HG02870 (cell line): ENCODE data around the gene TTC21A.

Experiments
- ATAC-seq: cut with Tn5 transposase; IDR thresholded peaks from one replicate; pipeline ENCODE4 v1.9.1; 2021; ENCODE audit warnings: mild to moderate bottlenecking, moderate library complexity; ENCODE audit not compliant: unreplicated experiment

TTC21A gene

DNA sequence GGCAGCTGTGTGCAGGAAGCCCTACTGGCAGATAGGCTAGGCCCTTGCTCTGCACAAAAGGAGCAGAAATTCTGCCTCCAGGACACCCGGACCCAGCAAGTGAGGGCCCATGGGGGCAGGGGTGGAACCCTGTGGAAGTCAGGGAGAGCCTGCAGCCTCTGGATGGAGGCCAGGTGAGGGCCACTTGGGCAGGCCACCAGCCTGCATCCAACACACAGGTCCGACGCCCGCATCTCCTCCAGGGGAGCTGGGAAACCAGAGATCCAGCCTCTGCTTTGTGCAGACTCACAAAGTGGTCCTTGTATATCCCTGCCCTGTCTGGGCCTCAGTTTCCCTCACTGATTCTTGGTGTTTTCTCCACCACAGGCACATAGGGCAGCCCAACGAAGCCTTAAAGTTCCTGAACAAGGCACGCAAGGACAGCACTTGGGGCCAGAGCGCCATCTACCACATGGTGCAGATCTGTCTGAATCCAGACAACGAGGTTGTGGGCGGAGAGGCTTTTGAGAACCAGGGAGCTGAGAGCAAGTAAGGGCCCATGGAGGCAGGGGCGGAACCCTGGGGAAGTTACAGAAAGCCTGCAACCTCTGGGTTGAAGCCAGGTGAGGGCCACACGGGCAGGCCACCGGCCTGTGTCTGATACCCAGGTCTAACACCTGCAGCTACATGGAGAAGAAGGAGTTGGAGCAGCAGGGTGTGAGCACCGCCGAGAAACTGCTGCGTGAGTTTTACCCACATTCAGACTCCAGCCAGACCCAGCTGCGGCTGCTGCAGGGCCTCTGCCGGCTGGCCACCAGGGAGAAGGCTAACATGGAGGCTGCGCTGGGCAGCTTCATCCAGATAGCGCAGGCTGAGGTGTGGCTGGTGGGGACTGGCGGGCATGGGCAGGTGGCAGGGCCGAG lies 29.3 kb downstream of the TTC21A start:
- ATAC-seq: no peak

DNA sequence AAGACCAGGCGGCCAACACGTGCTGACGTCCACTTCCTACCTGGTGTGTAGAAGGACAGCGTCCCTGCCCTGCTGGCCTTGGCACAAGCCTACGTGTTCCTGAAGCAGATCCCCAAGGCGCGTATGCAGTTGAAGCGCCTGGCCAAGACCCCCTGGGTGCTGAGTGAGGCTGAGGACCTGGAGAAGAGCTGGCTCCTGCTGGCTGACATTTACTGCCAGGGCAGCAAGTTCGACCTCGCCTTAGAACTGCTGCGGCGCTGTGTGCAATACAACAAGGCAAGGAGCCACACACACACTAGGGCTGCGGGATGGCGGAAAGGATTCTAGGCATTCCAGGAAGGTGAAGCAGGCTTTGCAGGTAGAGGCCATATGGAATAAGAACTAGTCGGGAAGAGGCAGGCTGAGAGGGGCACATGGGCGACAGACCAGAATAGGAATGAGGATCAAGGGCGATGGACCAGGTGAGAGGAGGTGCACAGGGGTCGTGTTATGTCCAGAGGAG lies 30.0 kb downstream of the TTC21A start:
- ATAC-seq: no peak

DNA sequence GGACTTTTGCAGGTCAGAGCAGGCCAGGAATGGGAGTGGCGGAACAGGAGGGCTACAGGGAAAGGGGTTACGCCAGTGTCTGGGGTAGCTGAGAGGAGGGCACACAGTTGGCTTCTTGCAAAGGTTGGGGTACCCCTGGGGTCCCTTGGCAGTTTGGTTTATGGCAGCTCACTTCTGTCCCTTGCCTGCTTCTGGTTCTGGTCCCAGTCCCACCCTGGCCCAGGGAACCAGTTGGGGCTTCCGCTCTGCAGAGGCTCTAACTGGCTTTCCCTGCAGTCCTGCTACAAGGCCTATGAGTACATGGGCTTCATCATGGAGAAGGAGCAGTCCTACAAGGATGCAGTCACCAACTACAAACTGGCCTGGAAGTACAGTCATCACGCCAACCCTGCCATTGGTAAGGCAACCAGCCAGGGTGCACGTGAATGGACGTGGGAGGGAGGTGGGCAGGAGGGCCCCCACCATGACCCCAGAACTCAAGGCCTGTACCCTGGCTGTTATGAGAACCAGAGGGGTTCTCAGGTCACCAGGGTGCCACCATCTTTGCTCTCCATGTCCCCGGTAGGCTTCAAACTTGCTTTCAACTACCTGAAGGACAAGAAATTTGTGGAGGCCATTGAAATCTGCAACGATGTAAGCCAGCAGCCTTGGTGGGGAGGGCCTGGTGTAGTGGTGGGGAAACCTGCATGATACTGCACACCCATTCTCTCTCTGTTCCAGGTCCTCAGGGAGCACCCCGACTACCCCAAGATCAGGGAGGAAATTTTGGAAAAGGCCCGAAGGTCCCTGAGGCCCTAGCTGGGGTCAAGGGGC lies 30.7 kb downstream of the TTC21A start:
- no peak for ATAC-seq

DNA sequence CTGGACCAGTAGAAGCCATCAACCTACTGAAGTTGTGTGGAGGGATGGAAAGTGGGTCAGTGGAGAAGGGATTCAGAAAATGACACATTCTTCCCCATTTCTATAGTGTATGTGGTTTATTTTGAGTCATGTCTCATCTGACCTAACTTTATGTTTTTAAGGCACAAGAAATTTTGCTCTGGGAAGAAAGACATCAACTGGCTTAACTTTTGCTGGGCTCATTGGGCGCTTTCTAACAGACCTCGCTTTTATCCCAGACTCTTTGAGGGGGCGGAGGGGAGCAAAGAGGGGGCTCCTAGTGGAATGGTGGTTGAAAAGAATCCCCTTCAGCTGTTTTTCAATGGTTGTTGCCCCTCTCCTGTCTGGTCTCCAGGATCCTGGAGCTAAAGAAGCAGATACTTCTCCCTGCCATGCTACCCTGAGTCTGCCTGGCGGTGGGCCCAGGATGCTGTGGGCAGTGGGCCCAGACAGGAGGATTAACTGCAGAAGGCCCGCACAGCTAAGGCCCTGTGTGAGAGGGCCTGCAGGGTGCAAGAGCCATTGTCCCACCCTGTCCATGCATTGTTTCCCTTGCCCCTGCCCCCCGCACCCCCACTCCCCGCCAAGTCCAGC lies 31.4 kb downstream of the TTC21A start:
- no peak for ATAC-seq

DNA sequence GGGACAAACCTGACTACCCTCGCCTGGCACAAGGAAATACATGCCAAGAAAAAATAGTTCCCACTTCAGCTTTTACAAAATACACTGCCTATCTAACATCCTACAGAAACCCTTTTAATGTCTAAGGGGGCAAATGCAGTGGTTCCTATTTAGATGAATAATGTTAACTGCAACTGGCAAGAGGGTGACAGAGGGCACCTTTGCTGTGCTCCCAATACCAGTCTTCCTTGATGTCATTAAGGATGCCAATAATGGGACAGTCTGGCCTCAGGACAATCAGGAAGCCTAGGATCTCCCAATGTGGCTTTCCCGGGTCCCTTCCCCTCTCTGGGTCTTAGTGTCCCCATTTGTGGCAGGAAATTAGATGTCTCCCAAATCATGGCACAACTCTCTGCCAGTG lies 32.0 kb downstream of the TTC21A start:
- ATAC-seq: no peak

DNA sequence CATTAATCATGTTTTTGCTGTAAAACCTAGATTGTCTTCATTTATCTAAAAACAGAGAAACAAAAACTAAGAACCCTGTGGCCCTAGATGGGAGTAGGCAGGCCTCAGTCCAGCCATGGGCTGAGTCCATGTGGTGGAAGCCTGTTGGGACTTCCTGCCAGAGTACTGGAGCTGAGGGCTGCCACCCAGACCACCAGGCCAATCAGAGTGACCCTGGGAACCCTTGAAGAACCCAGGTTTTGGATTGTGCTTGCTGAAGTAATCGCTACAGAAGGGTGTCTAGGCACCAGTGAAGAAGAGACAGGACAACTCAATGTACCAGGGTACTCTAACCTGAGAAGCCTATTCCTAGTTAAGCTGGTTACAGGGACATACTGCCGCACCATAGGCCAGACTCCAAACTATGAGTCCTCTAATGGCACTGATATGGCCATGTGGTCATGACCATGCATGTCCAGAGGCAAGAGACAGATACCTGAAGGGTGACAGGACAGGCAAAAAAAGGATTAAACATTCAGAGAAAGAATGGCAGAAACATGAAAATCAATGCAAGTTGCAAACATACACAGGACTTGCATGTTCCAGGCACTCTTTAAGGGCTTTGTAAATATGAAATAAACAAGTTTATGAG lies 33.0 kb downstream of the TTC21A start:
- no peak for ATAC-seq

DNA sequence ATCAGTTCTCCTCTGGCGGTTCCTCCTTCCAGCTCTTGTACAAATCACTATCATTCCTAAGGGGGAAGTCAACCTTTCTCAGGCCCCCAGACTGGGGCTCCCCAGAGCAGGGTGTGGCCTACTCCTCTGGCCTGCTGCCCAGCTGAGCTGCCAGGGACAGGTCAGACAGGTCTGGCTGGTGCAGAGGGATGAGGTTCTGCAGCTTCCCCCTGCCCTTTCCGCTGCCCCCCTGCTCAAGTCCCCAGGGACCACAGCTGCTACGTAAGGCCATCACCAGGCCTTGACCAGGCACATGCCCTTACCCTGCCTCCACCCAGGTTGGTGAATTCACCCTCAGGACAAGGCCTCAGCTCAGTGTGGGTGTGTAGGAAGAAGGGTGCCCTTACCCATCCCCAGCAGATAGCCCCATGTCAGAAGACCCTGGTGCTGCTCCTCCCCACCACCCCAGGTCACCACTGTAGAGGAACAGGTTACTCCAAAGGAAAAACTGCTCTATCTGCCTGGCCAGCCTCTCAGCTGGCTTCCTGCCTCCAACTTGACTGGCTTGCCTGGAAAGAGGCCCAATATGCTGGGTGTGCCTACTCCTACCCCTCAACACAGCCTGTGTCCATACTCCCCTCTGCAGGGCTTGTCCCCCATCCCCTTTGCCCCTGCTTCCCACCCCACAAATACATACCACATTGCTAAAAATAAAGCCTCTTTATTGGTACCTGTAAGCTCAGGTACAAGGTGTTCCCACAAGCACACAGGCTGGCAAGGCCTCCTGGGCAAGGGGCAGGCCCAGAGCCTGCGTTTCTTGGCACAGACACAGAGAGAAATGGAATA lies 33.9 kb downstream of the TTC21A start:
- ATAC-seq: no peak

DNA sequence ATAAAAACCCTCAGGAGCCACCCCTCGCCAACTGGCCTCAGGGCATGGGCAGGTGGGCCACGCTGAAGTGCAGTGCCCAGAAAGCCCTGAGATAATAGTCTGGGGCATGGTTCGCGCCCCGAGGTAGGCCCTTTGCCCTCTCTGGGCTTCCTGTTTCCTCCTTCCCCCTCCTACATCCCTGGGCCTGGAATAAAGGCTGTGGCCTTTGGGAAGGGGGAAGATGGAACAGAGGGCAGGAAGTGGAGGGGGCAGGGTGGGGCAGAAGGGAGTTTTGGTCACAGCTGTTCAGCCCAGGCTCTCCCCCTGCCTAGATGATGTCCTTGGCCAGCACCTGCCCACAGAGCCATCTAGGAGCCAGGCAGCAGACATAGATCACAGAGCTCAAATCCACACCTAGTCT lies 34.6 kb downstream of the TTC21A start:
- no peak for ATAC-seq

DNA sequence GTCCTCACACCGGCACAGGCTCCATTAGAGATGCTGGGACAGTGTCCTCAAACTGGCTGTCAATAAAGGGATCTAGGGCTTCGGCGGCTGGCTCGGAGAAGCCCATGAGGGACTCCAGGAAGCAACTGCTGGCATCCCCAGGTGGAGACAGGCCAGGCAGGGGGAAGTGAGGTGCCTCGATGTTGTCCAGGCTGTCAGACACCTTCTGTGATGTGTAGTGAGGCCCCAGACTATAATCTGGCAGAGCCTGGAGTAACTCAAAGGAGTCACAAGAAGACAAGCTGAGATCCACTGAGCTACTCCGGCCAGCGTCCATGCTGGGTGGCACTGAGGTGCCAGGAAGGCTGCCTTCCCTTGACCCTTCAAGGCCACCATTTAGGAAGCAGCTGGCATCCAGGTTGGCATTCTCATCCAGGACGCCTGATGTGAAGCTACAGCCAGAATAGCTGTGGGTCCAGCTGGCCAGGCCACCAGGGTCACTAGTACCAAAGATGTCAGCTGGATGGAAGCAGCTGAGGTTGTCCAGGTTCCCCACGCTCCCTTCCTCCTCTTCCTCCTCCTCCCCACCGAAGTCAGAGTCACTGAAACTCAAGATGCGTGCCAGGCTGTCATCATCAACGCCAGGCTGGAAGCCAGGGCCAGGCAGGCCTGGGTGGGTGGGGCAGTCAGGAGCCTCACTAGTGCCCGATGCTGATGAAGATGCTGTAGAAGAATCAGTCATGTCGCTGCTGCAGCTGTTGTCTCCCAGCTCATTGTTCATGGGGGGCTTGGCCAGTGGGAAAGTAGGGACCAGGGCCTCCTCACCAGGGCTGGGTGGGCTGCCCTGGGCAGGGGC lies 35.8 kb downstream of the TTC21A start:
- no peak for ATAC-seq

DNA sequence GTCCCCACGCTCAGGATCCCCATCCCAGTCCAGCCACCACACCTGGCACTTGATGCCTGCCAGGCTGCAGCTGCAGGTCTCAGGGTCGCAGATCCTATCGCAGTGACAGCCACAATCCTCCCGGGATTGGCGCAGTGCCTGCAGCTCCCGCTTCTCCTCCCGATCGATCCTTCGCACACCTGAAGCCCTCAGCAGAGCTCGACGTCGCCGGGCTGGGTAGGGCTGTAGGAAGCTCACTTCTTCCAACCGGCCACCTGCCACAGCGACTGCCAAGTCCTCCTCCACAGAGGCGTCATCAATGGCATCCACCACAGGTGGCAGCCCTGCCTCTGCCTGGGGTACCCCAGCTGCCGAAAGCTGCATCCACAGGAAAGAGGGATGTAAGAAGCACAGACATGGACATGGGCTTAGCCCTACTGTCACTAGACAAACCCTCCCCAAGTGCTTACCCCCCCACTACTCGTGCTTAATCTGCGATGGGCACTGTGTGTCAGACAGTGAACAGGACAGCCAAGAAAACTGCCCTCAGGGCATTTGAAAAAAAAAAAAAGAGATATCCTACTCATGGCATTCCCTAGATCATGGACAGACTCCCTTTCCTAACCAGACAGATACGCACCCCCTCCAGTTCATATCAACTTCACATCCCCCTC lies 36.7 kb downstream of the TTC21A start:
- ATAC-seq: no peak

DNA sequence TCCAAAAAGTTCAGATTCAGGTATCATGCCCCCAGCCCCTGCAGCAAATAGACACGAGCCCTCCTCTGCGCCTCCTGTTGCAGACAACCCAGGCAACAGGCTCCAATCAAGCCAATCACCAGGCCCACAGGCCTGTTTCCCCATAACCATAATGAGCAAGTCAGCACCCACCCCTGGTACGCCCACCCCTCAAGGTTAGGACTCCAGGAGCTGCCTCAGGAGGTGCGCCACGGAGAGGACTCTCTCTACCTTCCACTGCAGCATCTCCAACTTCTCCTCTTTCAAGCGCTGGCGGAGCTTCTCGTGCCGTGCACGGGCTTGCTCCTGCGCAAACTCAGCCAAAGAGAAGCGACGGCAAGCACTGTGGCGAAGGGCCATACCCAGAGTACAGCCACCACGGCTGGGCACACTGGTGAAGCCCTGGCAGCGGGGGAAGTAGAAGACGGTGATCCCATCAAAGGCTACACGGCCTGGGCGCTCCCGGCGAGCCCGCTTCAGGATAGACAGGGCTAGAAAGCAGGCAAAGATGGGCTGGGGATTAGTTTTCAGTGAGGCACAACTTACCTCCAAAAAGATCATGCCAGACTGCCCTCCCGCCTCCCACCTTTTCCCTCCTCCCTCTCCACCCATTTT lies 37.4 kb downstream of the TTC21A start:
- ATAC-seq: no peak

DNA sequence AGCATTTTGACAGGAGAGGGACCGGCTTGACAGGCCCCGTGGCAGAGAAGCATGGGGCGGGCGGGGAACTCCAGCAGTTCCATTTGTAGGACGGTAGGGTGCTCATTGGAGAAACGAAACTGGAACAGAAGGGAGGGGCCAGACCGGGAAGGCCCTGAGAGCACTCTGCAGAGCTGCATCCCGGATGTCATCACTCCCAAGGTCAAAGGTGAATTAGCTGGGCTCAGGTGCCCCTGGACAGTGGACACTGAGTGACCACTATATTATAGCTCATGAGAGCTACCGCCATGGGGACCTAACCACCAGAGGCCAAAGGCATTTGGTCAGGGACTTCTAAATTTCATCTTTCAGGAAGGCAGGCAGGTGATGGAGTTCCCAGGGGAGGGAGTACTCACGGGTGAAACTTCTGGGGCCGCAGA lies 38.6 kb downstream of the TTC21A start:
- ATAC-seq: no peak

DNA sequence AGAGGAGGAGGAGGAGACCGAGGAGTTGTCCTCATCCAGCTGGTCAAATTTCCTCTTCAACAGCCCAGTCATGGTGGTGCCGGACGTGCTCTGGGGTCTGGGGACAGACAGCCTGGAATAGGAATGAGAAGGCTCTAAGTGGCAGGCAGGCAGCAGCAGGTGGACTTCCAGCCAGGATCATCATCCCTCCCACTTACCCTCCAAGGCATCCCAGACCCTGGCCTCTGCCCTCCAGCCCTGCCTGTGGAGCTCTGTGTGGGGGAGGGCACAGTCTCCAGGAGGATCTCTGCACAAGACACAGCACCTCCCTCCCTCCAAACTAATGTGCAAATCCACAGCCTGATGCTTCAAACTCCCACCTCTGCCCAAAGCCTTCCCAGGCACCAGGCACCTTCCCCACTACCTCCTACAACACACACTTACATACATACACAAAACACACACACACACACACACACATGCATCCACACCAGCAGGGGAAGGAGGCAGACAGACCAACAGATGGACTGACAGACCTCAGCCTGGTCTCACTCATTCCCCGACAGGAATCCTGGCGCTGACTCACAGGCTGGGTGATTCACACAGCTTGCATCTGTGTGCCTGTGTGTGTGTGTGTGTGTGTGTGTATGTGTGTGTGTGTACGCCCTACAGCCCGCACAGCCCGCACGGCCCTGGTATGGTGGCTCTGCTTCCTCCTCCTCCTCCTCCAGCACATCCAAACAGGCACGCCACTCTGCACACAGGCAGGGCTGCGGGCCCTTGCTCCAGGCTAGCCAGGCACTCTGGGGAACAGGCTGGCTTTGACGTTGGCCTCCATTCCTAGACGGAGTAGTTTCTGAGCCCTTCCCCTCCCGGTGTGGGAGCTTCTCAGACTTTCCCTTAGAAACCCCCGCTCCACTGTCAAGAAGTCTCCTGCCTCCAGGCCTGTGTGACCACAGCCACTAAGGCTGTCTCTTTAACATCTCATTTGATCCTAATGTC lies 39.4 kb downstream of the TTC21A start:
- ATAC-seq: peak; percentile 9

DNA sequence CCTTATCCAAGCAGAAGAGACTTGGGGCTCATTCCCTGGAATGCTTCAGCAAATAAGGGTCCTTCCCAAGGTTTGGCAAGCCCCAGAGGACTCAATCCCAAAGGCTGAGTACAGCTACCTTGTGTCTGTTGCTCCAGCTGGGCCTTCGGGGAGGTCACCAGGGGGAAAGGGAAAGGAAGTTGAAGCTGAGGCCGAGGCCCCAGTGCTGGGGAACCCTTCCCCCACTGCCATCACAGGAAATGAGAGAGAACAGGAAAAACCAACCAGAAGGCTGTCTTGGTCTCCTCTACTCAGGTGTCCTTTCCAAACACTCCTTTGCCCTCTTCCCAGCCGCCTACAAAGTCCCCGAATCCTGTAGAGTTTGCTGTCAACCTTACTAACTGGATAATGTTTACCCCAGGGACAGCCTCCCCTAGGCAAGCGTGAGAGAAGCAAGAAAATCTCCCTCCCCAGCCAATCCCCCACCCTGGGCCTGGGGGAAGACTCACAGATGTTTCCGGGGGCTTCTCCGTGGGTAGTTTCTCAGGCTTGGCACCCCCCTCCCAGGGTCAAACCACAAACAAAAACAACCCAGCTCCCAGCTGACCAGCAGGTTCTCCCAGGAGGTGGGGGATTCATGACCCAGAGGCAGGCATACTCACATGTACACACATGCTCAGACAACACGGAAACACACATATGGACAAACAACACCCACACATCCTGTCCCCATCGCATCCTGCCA lies 40.4 kb downstream of the TTC21A start:
- ATAC-seq: peak; percentile 26

DNA sequence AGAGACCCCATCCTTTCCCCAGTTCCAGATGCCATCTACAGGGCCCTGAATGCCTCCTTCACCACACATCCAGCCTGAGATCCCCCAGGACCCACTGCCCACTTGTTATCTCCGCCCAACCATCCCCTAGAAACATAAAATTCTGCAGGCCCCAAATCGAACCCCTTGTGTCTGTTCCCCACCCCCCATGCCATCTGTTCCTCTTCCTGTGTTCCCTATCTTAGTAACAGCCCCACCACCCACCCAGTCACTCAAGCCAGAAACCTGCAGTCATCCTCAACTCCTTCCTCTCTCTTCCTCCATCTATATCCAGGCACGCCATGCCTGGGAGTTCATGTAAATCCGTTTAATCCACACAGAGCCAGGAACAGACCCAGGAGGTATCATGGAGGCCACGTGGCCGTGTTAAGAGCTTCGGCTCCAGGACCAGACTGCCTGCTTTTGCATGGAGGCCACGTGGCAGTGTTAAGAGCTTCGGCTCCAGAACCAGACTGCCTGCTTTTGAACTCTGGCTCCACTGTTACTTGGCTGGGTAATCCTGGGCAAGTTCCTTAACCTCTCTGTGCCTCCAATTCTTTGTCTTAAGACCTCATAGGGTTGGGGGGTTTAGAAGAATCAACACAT lies 41.1 kb downstream of the TTC21A start:
- ATAC-seq: no peak

DNA sequence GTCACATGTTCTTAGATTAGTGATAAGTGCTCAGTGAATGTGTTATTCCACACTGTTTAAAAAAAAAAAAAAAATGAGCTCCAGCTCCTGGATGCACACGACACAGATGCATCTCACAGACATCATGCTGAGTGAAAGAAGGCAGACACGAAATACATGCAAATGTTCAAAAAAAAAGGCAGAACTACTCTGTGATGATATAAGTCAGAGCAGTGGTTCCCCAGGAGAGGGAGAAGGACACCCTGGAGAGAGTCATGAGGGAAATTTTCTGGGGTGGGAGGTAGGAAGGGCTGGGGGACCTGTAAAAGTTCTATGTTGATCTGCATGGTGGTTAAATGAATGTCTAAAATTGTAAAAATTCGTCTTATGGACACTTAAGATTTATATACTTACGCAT lies 41.6 kb downstream of the TTC21A start:
- peak; percentile 16 for ATAC-seq
